SH-SY5Y (cell line): ENCODE data around the gene MTUS2.

Experiments used
- GATA2 ChIP-seq: IDR thresholded peaks from 2 replicates; pipeline ENCODE4 v1.6.1; 2011; ENCODE audit warnings: mild to moderate bottlenecking, low read depth, low read length
- GATA3 ChIP-seq: IDR thresholded peaks from 2 replicates; pipeline ENCODE4 v1.6.1; 2011; ENCODE audit warnings: low read depth, mild to moderate bottlenecking, low read length, moderate library complexity

- no peak for TF ChIP-seq GATA3
- peak; percentile 30; the same call in 1 of the 2 replicates for TF ChIP-seq GATA2
Measured at GRCh38 chr13:29508130-29508875, 688.2 kb downstream of the MTUS2 start.
